HUES48 (cell line): ENCODE data around the gene CMKLR1.

Experiments used
- H3K27ac ChIP-seq: one replicate; pipeline ENCODE4 v1.7.0; 2013; ENCODE audit warnings: low read depth, low read length, inconsistent platforms
- H3K27me3 ChIP-seq: 2 replicates; pipeline ENCODE4 v1.6.1; 2013; ENCODE audit warnings: mild to moderate bottlenecking, low read length; ENCODE audit not compliant: control insufficient read depth, insufficient read depth
- H3K36me3 ChIP-seq: 2 replicates; pipeline ENCODE4 v1.6.1; 2013; ENCODE audit warnings: low read length; ENCODE audit not compliant: control insufficient read depth, insufficient read depth
- H3K4me1 ChIP-seq: 2 replicates; pipeline ENCODE4 v1.6.1; 2013; ENCODE audit warnings: mild to moderate bottlenecking, low read length; ENCODE audit not compliant: control insufficient read depth, insufficient read depth
- H3K4me3 ChIP-seq: 2 replicates; pipeline ENCODE4 v1.5.1; 2013; ENCODE audit warnings: mild to moderate bottlenecking, low read depth, low read length
- H3K9ac ChIP-seq: 2 replicates; pipeline ENCODE4 v1.6.1; 2013; ENCODE audit warnings: mild to moderate bottlenecking, low read depth, low read length, moderate library complexity
- H3K9me3 ChIP-seq: 2 replicates; pipeline ENCODE4 v1.6.1; 2013; ENCODE audit warnings: low read length; ENCODE audit not compliant: control insufficient read depth, insufficient read depth

The CMKLR1 gene

GRCh38 chr12:108361606-108362005 is 22.5 kb upstream of the CMKLR1 start:
- no peaks in the 10 kb centered on the region for H3K9me3 ChIP-seq
- H3K9ac ChIP-seq, result no peak overlapping the region
- no peaks in the 10 kb centered on the region for H3K36me3 ChIP-seq
- H3K4me3 ChIP-seq, result no peak overlapping the region
- H3K27me3 ChIP-seq, result no peaks in the 10 kb centered on the region
- H3K27ac ChIP-seq, result no peak overlapping the region
- peaks cover 6% of the 10 kb centered on the region; the same call in 1 of the 2 replicates for H3K4me1 ChIP-seq

DNA sequence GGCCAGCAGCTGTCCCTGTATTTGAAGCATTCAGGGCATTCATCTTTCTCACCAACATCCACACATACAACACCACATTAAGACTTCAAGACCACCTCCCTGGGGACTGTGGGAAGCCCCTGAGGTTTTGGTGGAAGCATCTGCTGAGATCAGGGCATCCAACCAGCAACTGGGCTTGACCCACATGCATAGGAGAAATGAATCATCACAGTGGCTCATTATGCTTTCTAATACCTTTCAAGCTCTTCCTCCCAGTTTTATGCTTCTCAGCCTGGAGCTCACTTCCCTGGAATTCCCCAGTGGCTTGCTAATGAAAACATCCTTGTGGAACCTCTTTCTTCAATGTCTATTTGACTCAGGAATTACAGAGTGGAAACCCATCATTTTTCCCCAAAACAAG is 21.4 kb upstream of the CMKLR1 start:
- no peaks in the 10 kb centered on the region for H3K9me3 ChIP-seq
- H3K36me3 ChIP-seq, result no peaks in the 10 kb centered on the region
- peaks cover 6% of the 10 kb centered on the region; the same call in 1 of the 2 replicates for H3K4me1 ChIP-seq
- no peak overlapping the region for H3K4me3 ChIP-seq
- H3K9ac ChIP-seq, result no peak overlapping the region
- H3K27ac ChIP-seq, result no peak overlapping the region
- H3K27me3 ChIP-seq, result no peaks in the 10 kb centered on the region

DNA sequence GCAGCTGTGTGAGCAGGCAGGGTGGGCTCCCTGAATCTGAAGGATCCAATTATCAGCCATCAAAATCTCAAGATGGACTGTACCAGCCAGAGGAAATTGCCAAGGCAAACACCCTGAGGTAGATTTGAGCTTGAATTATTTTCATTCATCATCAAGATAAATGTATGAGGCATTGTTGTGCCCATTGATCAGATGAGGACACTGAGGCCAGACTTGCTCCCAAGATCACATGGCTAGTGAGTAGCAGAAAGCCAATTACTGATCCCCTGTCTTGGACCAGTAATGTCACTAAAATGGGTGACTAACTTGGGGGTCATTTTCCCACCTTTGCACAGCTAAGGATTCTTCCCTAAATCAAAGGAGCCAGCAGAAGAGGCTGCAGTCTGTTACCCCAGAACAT is 20.9 kb upstream of the CMKLR1 start:
- Histone ChIP-seq H3K27me3 (no peaks in the 10 kb centered on the region), H3K9ac (no peak overlapping the region), H3K27ac (no peak overlapping the region), H3K9me3 (no peaks in the 10 kb centered on the region), H3K4me1 (peaks cover 6% of the 10 kb centered on the region; the same call in 1 of the 2 replicates), H3K36me3 (no peaks in the 10 kb centered on the region), H3K4me3 (no peak overlapping the region)

DNA sequence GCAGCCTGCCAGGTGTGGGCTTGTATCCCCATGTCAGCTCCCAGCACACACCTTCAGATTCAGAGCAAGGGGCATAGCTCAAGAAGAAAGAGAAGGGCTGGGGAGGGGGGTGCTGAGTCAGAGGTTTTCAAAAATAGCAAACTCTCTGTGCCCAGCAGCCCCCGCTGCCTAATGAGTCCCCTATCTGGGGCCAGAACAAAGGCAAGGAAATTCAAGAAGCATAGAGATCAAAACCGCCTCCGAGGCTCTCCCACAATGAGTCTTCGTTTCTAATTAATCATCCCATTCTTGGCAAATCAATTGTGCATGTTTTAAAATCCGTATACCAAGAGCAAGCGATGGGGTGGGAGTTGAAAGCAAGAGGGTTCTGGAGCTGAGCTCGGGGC is 19.5 kb upstream of the CMKLR1 start:
- Histone ChIP-seq H3K36me3 (no peaks in the 10 kb centered on the region), H3K27me3 (no peaks in the 10 kb centered on the region), H3K4me3 (no peak overlapping the region), H3K27ac (peak overlapping the region; percentile 14), H3K4me1 (peaks cover 6% of the 10 kb centered on the region; the same call in 1 of the 2 replicates), H3K9me3 (no peaks in the 10 kb centered on the region), H3K9ac (no peak overlapping the region)

DNA sequence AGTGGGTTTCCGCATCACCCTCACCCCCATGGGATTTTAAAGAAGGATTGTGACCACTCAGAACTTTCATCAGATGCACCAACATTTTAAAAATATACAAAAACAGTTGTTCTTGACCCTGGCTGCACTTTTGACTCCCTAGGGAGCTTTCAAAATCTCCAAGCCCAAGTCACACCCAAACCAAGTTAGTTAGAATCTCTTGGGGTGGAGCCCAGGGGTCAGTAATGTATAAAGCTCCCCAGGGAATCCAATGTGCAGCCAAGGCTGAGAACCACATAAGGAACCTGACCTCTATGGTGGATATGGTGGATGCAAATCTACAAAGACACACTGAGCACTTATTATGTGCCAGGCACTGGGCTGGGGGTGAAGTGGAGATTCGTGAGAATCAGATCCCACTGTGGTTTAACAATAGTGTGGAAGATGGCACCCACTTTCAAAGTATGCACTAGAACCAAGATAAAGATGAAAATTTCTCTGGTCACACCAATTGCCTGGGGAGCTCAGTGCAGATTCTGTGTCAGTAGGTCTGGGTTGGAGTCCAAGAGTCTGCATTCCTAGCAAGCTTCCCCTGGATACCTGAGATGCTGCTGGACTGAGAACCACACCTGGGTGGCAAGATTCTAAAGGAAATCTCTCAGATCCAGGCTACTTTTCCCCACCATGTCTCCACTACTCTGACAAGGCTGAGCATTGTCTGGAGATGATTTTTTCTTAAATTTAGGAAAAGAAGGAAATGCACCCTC is 18.9 kb upstream of the CMKLR1 start:
- H3K9ac ChIP-seq, result no peak overlapping the region
- H3K4me3 ChIP-seq, result no peak overlapping the region
- no peaks in the 10 kb centered on the region for H3K27me3 ChIP-seq
- no peaks in the 10 kb centered on the region for H3K36me3 ChIP-seq
- H3K4me1 ChIP-seq, result peaks cover 6% of the 10 kb centered on the region; the same call in 1 of the 2 replicates
- no peaks in the 10 kb centered on the region for H3K9me3 ChIP-seq
- peak overlapping the region; percentile 14 for H3K27ac ChIP-seq

DNA sequence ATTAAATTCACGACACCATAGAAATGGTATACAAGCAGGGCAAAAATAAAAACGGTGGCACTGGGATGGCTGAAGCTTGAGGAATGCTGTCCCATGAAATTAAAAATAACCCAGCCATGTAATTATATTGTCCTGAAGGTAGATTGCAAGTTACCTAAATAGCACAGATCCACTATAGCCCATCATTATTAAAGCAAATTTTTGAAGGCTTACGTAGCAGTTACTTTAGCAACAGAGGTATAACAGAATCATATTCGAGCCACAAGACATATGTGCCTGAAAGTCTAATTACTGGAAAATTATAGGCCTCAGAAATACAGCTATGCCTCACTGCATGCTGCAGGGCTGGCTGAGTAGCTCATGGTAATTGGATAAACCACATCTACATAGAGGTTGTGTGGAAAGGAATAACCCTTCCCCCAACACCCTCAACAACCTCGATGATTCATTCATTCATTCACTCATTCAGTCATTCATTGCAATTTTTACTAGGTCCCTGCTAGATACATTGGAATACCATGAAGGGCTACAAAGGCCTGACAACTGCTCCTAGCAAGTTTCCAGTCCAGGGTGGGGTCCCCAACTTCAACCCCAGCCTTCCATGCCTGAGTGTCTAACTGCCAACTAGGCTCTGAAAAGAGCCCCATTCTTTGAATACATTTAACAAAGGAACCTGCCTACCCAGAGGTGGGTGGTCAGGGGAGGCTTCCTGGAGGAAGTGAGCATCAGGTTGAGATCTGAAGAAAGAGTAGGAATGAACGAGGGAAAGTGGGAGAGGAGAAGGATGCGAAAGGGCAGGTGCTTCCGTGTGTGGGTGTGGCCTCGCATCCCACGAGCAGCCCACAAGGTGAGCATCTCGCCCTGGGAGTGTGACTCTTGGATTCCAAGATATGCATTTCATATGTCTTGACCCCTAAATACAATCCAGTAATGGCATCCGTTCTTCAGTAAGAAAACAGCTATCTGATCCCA is 18.0 kb upstream of the CMKLR1 start:
- Histone ChIP-seq H3K27me3 (no peaks in the 10 kb centered on the region), H3K4me1 (peaks cover 6% of the 10 kb centered on the region; the same call in 1 of the 2 replicates), H3K9ac (no peak overlapping the region), H3K27ac (no peak overlapping the region), H3K9me3 (no peaks in the 10 kb centered on the region), H3K36me3 (no peaks in the 10 kb centered on the region), H3K4me3 (no peak overlapping the region)

- Histone ChIP-seq H3K36me3 (no peaks in the 10 kb centered on the region), H3K27me3 (no peaks in the 10 kb centered on the region), H3K27ac (no peak overlapping the region), H3K9me3 (no peaks in the 10 kb centered on the region), H3K4me3 (no peak overlapping the region), H3K4me1 (peaks cover 6% of the 10 kb centered on the region; the same call in 1 of the 2 replicates), H3K9ac (no peak overlapping the region)
These were observed 16.0 kb upstream of the CMKLR1 start for GRCh38 chr12:108355069-108355468.

DNA sequence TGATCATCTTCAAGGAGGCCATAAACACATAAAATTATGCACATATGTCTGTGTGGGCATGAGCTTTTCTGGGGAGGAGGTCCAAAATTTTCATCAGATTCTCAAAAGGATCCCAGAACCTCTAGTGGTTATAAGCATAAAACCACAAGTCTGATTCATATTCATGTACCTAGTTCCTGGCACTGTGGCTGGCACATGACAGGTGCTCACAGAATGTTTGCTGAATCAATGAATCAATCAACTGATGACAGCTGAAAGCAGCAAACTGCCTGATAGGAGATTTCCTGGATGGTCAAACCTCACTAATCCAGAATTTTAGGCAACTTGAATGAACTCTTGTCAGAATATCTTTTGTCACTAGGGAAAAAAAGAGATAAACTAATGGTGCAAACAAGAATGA is 13.5 kb upstream of the CMKLR1 start:
- H3K36me3 ChIP-seq, result no peaks in the 10 kb centered on the region

DNA sequence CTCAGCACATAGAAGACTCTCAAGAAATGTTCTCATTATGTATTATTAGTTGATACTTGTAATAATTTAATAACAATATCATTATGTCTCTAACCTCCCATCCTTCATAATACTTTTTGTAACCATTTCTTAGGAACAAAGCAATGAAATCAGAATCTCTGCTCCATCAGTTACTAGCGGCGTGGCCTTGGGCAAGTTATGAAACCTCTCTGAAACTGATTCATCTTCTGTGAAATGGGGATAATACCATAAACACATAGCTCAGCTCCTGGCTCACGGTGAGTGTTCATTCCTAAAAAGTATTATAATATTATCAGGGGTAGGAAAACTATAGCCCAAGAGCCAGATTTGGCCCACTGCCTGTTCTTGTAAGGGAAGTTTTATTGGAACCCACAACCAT is 11.4 kb upstream of the CMKLR1 start:
- Histone ChIP-seq H3K27me3 (no peaks in the 10 kb centered on the region), H3K36me3 (no peaks in the 10 kb centered on the region), H3K9ac (no peak overlapping the region), H3K9me3 (no peaks in the 10 kb centered on the region), H3K27ac (no peak overlapping the region), H3K4me3 (no peak overlapping the region), H3K4me1 (no peaks in the 10 kb centered on the region)

More for the DNA sequence above, 13.5 kb upstream of the CMKLR1 start:
- Histone ChIP-seq H3K4me1 (no peaks in the 10 kb centered on the region), H3K9me3 (no peaks in the 10 kb centered on the region), H3K27me3 (no peaks in the 10 kb centered on the region), H3K27ac (no peak overlapping the region), H3K9ac (no peak overlapping the region), H3K4me3 (no peak overlapping the region)

DNA sequence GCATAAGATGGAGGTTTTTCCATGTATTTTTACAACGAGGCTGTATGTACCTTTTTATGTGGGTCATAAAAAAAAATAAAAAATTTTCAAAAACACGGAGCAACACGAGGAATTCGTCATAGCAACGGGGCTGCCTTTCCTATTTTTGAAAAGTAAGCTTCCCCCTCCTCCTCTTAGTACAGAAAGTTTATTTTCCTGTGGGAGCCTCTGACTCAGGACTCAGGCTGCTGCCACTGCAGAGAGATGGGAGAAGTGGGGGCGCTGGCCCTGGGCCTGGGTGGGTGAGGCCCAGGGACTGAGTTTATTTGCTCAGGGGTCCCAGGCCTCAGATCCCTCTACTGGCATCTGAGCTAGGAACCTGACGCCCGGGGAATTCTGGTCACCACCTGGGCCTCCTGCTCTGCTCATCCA is 10.2 kb upstream of the CMKLR1 start:
- no peak overlapping the region for H3K27ac ChIP-seq
- H3K9me3 ChIP-seq, result no peaks in the 10 kb centered on the region

DNA sequence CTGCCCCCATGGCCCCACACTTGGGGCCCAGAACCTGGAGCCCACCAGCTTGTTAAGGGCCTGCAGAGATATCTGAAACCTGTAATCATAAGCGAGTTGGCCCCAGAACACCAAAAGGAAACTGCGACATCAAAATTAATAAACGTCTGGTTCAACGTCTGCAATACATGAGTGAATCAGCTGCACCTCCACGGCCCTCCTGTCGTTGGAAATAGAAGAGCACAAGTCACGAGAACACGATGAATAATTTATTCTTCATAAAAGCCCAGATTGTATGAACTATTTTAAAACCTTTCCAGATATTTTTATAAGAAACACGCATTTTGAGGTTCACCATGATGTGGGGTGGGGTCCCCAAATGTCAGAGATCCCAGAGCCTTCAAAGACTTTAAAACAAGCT is 9.7 kb upstream of the CMKLR1 start:
- H3K27ac ChIP-seq, result no peak overlapping the region
- H3K36me3 ChIP-seq, result no peaks in the 10 kb centered on the region
- H3K27me3 ChIP-seq, result no peaks in the 10 kb centered on the region
- H3K4me3 ChIP-seq, result no peak overlapping the region
- H3K9ac ChIP-seq, result no peak overlapping the region
- no peaks in the 10 kb centered on the region for H3K9me3 ChIP-seq
- no peaks in the 10 kb centered on the region for H3K4me1 ChIP-seq

More for the DNA sequence above, 10.2 kb upstream of the CMKLR1 start:
- H3K27me3 ChIP-seq, result no peaks in the 10 kb centered on the region
- no peaks in the 10 kb centered on the region for H3K36me3 ChIP-seq
- H3K4me3 ChIP-seq, result no peak overlapping the region
- H3K4me1 ChIP-seq, result no peaks in the 10 kb centered on the region
- H3K9ac ChIP-seq, result no peak overlapping the region
